ENCODE results near the gene IFNAR1. TPM values are rescaled to one million over a fixed set of nuclear protein-coding genes. Genes with fewer than 3 reads are reported as not detected.

Gene IFNAR1
- total and polyA plus RNA-seq, 9 of the 15 experiments (the other 6 are each of a cell fraction or from before 2014, with no cell fraction given), result 8.6 to 31.8 (median 14.8) TPM

DNA sequence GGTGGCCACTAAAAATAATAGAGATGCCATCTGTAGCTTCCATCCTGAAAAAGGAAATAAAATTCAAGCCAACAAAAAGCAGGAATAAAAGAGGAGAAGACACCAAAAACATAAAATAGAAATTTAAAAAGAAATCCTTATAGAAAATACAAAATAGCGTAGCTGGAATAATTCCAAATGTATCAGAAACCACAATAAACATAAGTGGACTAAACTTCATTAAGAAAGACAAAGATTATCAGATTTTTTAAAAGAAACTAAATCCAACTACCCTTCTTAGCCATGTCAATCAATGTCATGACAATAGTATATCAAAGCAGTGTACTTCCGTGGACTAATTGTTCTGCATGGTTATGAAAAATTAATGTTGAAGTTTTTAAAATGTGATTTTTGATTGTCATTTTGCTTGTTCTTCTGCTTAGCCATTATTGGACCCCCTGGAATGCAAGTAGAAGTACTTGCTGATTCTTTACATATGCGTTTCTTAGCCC, 45.4 kb upstream of the IFNAR1 start:
- Histone ChIP-seq H3K4me2 (ENCODE audit: insufficient read depth, low read length) (no peak overlapping the region), H3K27ac (ENCODE audit: extremely low read depth, low read depth, low read length) (no peak overlapping the region), H3K79me2 (ENCODE audit: control insufficient read depth, insufficient read depth, low read length) (no peaks in the 10 kb centered on the region), H3K9me3 (replicated peaks; ENCODE audit: control insufficient read depth, insufficient read depth, low read depth, low read length) (no peaks in the 10 kb centered on the region), H3K9me1 (ENCODE audit: control insufficient read depth, insufficient read depth, low read length) (no peaks in the 10 kb centered on the region), H3K27me3 (ENCODE audit: control insufficient read depth in 2 of 2, insufficient read depth in 2 of 2, low read length in 2 of 2) (no peaks in the 10 kb centered on the region), H3K9ac (ENCODE audit: insufficient read depth in 1 of 2, low read depth in 2 of 2, low read length in 2 of 2) (no peak overlapping the region), H3K36me3 (ENCODE audit: control insufficient read depth, insufficient read depth, low read length) (peaks cover 23% of the 10 kb centered on the region; the same call in 2 of the 3 replicates), H4K20me1 (replicated peaks; ENCODE audit: control insufficient read depth, insufficient read depth, low read length) (no peaks in the 10 kb centered on the region), H3K4me1 (replicated peaks in 1 of 2; ENCODE audit: control insufficient read depth in 2 of 2, insufficient read depth in 2 of 2, low read length in 2 of 2) (peaks cover 3 to 6% of the 10 kb centered on the region in 2 experiments; a peak in 3 of 5 replicates), H2AFZ (ENCODE audit: low read depth, low read length) (no peak overlapping the region), H3K4me3 (no peak overlapping the region)
- no TSS peak for BruUV-seq (replicated peaks)
- CTCF ChIA-PET (ENCODE audit: low intra/inter-chr PET ratio), result no interaction called here
- intact Hi-C loops (cut with micrococcal nuclease), result no loop called here
- DNase-seq (ENCODE audit: extremely low read depth in 1 of 4, low spot score in 3 of 4), result no peak
- WGBS (ENCODE audit: insufficient coverage, low coverage, missing lambda C conversion rate), result 80% methylated on average over 3 of the region's 3 CpGs
- FAIRE-seq, result no peak
- in situ Hi-C loops (cut with MboI), result no loop called here
- no peak for ATAC-seq
- no peak for TF ChIP-seq NFATC3 (IDR thresholded peaks at IDR 0.05)
- TF ChIP-seq RBM25 (IDR thresholded peaks at IDR 0.05; ENCODE audit: low read depth, low read length, severe bottlenecking), result peak; percentile 52
- peak; percentile 94 for TF ChIP-seq ZNF507 (tag; conservative IDR thresholded peaks at IDR 0.05)
- TF ChIP-seq MAFF (IDR thresholded peaks at IDR 0.05; ENCODE audit: low read length), result no peak
- peak; percentile 63 for TF ChIP-seq PKNOX1 (IDR thresholded peaks at IDR 0.05)
- TF ChIP-seq ZNF354B (CRISPR knock-in tag; IDR thresholded peaks at IDR 0.05), result 0 out of 2 replicates have a peak, but pooled peaks have one; percentile 28
- POLR2A ChIA-PET, result no interaction called here
